Measurements from ENCODE around the gene EXOC6.
"Not testable (repeated sequence)": the region's sequence is repeated elsewhere in the genome, so short reads cannot be mapped to it uniquely, and the experiment has no call there.

The EXOC6 gene

DNA sequence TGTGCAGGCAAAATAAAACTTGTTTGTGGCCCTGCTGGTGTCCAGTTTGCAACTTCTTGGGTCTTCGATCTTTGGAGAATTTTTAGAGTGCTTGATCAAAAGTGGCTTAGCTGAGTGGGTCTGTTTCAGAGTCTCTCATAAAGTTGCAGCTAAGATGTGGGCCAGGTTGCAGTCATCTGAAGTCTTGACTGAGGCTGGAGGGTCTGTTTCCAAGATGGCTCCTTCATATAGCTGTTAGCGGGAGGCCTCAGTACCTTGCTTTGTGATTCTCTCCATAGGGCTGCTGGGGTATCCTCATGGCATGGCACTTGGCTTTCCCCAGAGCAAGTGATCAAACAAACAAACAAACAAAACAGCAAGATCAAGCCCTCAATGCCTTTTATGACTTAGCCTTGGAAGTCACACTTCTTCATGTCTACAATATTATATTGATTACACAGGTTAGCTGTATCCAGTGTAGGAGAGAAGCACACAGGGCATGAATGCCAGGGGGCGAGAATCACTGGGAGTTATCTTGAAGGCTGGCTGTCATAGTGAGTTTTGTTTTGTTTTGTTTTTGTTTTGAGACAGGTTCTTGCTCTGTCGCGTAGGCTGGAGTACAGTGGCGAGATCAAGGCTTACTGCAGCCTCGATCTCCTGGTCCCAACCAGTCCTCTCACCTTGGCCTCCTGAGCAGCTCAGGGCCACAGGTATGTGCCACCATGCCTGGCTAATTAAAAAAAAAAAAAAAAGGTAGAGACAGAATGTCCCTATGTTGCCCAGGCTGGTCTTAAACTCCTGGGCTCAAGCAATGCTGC lies 235.6 kb downstream of the EXOC6 start:
- no peak for DNase-seq

DNA sequence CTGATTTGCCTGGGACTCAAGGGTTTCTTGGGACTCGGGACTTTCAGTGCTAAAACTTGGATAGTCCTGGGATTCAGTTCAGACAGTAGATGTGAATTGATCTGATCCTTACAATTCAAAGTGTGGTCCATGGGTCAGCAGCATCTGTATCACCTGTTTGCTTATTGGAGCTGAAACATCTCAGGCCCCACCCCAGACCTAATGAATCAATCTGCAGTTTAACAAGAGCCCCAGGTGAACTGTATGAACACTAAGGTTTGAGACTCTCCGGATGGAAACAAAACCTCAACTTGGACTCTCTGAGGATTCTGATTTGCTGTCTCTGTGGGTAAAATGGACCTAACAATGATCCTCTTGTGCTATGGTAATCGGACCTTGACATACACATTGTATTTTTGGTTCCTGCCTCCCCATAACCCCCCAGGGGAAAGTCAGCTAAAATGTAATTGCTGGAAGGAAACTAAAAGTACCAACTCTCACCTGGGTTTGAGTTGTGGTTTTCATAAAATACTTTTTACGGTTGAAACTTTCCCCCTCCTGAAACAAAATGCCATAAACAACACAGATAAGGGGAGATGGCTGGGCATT lies 237.0 kb downstream of the EXOC6 start:
- DNase-seq: no peak

DNA sequence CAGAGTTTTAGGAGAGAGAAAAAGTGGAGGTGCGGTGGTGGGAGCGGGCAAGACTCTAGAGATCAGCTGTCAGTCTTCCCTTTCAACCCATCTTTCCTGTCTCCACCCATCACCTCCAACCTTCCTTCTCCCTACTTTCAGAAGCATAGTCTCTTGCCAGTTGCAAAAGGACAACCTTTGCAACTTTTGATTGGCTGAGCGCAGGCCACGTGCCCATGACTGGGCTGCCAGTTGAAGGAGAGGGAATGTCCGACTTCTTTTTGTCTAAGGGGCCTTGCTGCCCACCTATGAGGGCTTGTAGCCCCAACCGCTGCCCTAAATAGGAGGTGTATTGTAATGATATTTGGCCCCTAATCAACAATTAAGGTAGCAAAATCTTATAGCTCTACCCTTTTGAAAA lies 238.0 kb downstream of the EXOC6 start:
- no peak for DNase-seq

DNA sequence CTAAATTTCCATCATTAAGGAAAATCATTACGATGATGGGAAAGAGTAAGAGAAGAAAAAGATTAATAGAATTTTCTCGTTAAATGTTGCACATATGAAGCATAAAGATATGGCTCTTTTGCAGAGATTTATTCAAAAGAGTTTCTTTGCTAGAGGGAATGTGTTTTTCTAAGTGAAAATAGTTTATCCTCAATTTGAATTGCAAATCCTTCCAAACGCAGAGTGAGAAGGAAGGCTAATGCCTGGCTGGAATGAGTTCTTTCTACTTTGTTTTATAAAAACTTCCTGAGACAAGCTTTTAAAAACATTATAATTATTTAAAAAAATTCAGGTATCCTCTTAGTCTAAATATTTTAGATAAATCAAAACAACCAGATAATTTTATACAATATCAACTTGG lies 239.5 kb downstream of the EXOC6 start:
- DNase-seq: no peak

DNA sequence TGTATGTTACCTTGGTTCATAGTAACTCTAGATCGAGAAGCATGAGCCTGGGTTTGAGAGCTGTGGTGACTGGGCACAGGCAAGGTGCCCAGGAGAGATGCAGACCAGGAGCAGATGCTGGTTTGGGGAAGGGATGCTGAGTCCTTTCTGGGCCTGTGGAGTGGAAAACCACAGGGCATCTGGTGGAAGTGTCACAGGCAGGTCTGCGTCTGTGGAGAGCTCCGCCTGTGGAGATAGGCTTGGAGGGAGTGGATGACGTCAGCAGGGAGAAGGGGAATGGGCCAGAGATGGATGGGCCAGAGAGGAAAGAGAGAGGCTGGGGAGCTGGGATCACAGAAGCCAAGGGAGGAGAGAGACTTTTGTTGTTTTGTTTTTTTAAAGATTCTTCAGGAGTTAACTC lies 240.1 kb downstream of the EXOC6 start:
- no peak for DNase-seq

DNA sequence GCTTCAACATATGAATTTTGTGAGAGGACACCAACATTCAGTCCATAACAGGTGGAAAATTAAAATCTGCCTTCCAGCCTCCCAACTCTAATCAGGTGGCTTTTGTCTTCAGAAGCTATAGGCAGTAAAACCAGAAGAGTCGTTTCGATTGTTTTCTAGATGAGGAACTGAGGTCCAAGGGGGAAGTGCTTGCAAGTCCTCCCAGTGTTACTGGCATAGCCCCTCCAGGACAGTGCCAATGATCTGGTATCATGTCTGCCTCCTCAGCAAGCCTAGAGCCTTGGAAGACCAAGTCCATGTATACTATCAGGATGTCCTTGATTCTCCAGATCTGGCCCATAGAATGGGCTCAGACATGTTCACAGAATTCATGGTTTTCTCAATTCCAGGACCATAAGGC lies 242.3 kb downstream of the EXOC6 start:
- DNase-seq: no peak

DNA sequence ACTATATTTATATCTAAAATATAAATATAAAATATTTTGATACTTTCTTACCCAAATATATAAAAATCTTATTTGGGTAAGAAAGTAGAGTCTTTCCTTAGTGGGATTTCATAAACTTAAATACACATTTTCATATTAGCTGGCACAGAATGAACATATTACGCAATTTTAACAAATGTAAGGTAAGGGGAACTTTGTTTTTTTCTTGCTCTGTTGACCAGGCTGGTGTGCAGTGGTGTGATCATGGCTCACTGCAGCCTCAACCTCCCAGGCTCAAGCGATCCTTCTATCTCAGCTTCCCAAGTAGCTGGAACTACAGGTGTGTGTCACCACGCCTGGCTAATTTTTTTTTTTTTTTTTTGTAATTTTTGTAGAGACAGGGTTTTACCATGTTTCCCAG lies 243.6 kb downstream of the EXOC6 start:
- DNase-seq: no peak

DNA sequence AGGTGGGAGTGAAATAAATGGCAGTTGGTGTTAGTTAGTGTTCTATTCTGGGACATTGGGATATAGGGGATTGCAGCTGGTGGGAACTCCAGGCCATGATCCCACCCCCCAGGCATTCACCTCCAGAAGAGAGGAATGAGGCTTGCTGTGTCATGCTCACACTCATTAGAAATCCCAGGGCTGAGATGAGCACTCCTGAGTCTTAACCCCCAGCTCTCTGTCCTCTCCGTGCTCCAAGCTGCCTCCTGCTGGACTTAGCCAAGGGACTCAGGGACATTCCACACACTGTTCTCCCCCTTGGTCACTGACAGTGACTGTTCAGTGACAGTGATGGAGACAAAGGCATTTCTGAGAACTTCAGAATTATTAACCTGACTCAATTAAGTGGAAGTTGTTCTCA lies 246.9 kb downstream of the EXOC6 start:
- DNase-seq: no peak

DNA sequence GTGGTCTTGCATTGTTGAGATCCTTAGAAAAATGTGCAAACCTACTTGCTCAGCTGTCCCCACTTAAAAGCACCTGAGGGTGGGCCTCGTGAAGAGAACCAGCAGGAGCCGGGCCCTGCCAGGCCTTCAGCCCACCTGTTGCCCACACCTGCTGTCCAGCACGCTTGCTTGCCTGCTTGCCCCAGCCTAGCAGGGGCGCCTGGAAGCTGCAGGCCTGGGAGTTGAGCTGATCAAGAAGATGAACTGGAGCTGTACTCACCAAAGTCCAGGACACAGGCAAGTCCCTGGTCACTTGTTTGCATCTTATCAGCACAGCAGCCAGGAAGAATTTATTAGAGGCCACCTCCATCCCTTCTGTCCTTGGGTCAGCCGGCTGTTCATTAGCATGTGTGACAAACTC lies 248.6 kb downstream of the EXOC6 start:
- no peak for DNase-seq

DNA sequence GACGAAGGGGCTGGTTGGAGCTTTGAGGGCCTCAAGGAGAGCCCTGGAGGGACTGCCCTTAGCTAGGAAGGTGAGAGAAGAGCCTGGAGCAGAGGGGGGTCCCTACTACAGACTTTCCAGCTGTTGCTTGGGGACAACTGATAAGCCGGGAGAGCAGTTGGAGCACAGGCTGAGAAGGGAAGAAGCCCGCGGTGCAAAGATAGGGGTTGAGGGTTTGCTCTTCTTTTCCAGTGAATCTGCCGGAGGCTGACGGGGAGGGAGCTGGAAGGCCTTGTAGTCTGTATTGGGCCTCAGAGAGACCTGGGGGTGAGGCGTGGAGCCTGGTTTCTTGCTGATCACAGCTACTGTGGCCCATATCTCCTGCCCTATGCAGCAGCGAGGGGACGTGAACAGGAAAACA lies 249.1 kb downstream of the EXOC6 start:
- DNase-seq: no peak

DNA sequence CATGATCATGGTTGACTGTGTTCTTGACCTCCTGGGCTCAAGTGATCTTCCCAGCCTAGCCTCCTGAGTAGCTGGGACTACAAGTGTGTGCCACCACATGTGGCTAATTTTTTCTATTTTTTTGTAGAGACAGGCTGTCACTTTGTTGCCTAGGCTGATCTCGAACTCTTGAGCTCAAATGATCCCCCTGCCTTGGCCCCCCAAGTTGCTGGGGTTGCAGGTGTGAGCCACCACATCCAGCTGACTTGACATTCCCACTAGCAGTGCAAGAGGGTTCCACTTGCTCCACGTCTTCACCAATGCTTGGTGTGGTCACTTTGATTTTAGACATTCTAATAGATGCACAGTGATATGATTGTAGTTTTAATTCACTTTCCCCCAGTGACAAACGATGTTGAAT lies 250.5 kb downstream of the EXOC6 start:
- DNase-seq: no peak

DNA sequence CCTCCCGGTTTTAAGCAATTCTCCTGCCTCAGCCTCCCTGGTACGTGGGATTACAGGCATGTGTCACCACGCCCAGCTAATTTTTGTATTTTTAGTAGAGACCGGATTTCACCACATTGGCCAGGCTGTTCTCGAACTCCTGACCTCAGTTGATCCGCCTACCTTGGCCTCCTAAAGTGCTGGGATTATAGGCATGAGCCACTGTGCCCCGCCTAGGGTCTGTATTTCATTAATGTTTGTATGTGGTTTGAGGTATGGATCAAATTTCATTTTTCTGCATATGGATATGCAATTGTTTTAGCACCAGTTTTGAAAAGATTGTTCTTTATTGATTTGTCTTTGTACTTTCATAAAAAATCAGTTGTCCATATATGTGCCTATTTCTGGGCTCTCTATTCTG lies 251.3 kb downstream of the EXOC6 start:
- DNase-seq: no peak

DNA sequence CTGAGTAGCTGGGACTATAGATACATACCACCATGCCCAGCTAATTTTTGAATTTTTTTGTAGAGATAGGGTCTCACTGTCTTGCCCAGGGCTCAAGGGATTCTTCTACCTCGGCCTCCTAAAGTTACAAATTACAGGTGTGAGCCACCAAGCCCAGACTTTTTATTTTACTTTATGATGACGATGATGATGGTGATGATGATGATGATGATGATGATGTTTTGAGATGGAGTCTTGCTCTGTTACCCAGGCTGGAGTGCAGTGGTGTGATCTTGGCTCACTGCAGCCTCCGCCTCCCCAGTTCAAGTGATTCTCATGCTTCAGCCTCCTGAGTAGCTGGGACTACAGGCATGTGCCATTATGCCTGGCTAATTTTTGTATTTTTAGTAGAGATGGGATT lies 252.8 kb downstream of the EXOC6 start:
- not testable (repeated sequence) for DNase-seq

DNA sequence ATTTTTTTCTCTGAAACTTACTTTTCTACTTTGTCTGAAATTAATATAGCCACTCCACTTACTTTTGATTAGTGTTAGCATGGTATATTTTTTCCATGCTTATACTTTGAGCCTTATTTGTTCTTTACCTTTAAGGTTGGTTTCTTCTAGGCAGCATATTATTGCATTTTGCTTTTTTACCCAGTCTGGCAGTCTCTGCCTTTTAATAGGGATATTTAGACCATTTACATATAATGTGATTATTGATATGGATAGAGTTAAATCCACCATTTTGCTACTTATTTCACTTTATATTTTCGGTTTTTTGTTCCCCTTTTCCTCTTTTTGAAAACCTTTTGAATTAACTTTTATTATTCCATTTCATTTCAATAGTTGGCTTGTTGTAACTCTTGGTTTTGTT lies 255.6 kb downstream of the EXOC6 start:
- DNase-seq: no peak

DNA sequence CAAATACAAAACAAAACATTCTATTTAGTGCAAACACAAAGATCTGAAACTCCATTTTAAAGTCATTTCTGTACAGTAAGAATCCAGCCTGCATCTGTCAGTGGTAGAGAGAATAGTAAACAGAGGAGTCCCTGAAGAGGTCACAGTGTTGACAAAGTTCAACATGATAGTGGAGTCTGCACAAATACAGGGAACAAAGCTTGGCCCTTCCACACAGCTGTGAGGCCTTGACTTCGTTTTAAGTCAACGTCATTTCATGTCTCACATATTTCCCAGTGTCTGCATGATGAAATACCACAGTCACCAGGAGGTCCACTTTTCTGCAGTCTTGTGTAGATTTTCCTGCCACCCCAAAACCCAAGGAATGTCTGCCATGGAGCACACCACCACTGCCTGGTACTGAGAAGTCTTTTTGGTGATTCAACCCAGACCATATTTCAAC lies 258.3 kb downstream of the EXOC6 start:
- no peak for DNase-seq

Measured in cerebellar nuclear complex (tissue), 1 donor.